ENCODE measurements around the gene THOP1. TPM values are rescaled to one million over a fixed set of nuclear protein-coding genes. Genes with fewer than 3 reads are reported as not detected.
A peak's percentile ranks its signal among the peaks of the same experiment; 100 is the strongest.

Gene THOP1
- total and polyA plus RNA-seq, 7 donors: 46.0 to 92.2 (median 59.0) TPM

GRCh38 chr19:2764945-2765344, 20.4 kb upstream of the THOP1 start:
- Histone ChIP-seq H3K27ac (no peak overlapping the region), H3K4me1 (peaks cover 7% of the 10 kb centered on the region), H3K4me3 (no peak overlapping the region), H3K36me3 (ENCODE audit: insufficient read depth in 1 of 2, low read depth in 1 of 2) (peaks cover 7 to 79% of the 10 kb centered on the region in 2 donors), H3K9me3 (no peaks in the 10 kb centered on the region), H3K27me3 (ENCODE audit: insufficient read depth in 3 of 3, low read length in 2 of 3) (no peaks in the 10 kb centered on the region)
- intact Hi-C loops (cut with DNase I): loop anchor here in 1 of 2 donors (5.0 kb wide), 1 partner anchor 33 kb away; no protein-coding TSS in a partner anchor
- TF ChIP-seq, protein P1, sequence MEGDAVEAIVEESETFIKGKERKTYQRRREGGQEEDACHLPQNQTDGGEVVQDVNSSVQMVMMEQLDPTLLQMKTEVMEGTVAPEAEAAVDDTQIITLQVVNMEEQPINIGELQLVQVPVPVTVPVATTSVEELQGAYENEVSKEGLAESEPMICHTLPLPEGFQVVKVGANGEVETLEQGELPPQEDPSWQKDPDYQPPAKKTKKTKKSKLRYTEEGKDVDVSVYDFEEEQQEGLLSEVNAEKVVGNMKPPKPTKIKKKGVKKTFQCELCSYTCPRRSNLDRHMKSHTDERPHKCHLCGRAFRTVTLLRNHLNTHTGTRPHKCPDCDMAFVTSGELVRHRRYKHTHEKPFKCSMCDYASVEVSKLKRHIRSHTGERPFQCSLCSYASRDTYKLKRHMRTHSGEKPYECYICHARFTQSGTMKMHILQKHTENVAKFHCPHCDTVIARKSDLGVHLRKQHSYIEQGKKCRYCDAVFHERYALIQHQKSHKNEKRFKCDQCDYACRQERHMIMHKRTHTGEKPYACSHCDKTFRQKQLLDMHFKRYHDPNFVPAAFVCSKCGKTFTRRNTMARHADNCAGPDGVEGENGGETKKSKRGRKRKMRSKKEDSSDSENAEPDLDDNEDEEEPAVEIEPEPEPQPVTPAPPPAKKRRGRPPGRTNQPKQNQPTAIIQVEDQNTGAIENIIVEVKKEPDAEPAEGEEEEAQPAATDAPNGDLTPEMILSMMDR (IDR thresholded peaks at IDR 0.05): no peak
- WGBS, 3 donors: 93 to 96% (median 95%) methylated on average over 21 of the region's 21 CpGs
- ATAC-seq (no peak), DNase-seq (no peak)

- TF ChIP-seq, protein P1 (IDR thresholded peaks at IDR 0.05): no peak
- no peak overlapping the region for H3K4me3 ChIP-seq
- no peaks in the 10 kb centered on the region for H3K9me3 ChIP-seq
- ATAC-seq: no peak
- intact Hi-C loops (cut with DNase I): loop anchor here in 1 of 2 donors (5.0 kb wide), 1 partner anchor 33 kb away; no protein-coding TSS in a partner anchor
- peaks cover 7 to 75% of the 10 kb centered on the region in 2 donors for H3K36me3 ChIP-seq (ENCODE audit: insufficient read depth in 1 of 2, low read depth in 1 of 2)
- no peak for DNase-seq
- no peaks in the 10 kb centered on the region for H3K27me3 ChIP-seq (ENCODE audit: insufficient read depth in 3 of 3, low read length in 2 of 3)
- H3K27ac ChIP-seq: no peak overlapping the region
- WGBS, 3 donors: 85 to 89% (median 89%) methylated on average over 15 of the region's 15 CpGs
- H3K4me1 ChIP-seq: peaks cover 12% of the 10 kb centered on the region
Observed at GRCh38 chr19:2765376-2765775, 19.9 kb upstream of the THOP1 start.

DNA sequence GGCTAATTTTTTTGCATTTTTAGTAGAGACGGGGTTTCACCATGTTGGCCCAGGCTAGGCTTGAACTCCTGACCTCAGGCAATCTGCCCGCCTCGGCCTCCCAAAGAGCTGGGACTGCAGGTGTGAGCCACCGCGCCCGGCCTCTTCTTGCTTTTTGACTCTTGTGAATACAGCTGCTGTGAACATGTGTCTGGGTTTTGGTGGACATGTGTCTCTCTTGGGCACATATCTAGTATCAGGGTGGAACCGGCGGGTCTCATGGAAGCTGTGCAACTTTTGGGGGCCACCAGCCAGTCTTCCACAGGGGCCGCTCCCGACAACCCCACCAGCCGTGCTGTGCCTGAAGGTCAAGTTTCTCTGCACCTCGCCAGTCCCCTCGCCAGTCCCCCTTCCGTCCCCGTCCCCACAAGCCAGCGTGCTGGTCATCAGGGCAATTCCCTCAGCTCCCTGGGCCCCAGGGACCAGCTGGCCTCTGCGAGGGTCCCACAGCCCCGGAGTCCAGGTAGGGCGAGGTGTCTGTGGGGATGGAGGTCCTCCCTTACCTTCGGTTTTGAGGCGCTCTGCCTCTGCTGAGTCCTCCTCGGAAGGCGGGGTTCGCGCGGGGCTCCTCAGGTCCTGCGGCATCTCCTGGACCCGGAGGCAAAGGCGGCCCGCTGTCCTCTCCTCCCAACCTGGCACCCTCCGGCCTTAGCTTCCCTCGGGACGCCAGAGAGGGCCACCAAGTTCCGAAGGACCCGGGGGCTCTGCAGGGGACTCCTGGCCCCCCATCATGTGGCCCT, 18.5 kb upstream of the THOP1 start:
- H3K4me1 ChIP-seq: peaks cover 26% of the 10 kb centered on the region
- intact Hi-C loops (cut with DNase I): loop anchor here in 1 of 2 donors (5.0 kb wide), 1 partner anchor 34 kb away; no protein-coding TSS in a partner anchor
- H3K9me3 ChIP-seq: no peaks in the 10 kb centered on the region
- H3K4me3 ChIP-seq: no peak overlapping the region
- H3K27me3 ChIP-seq (ENCODE audit: insufficient read depth in 3 of 3, low read length in 2 of 3): no peaks in the 10 kb centered on the region
- peaks cover 7 to 65% of the 10 kb centered on the region in 2 donors for H3K36me3 ChIP-seq (ENCODE audit: insufficient read depth in 1 of 2, low read depth in 1 of 2)
- WGBS, 3 donors: 93 to 94% (median 93%) methylated on average over 35 of the region's 35 CpGs
- no peak overlapping the region for H3K27ac ChIP-seq
- ATAC-seq (no peak), DNase-seq (no peak)
- TF ChIP-seq, protein P1 (IDR thresholded peaks at IDR 0.05): no peak

GRCh38 chr19:2767688-2768087, 17.6 kb upstream of the THOP1 start:
- Histone ChIP-seq H3K4me1 (peaks cover 33% of the 10 kb centered on the region), H3K36me3 (ENCODE audit: insufficient read depth in 1 of 2, low read depth in 1 of 2) (peaks cover 7 to 60% of the 10 kb centered on the region in 2 donors), H3K4me3 (no peak overlapping the region), H3K27me3 (ENCODE audit: insufficient read depth in 3 of 3, low read length in 2 of 3) (no peaks in the 10 kb centered on the region), H3K9me3 (no peaks in the 10 kb centered on the region), H3K27ac (no peak overlapping the region)
- TF ChIP-seq, protein P1 (IDR thresholded peaks at IDR 0.05): no peak
- no peak for ATAC-seq
- intact Hi-C loops (cut with DNase I): loop anchor here in 1 of 2 donors (5.0 kb wide), 1 partner anchor 35 kb away; no protein-coding TSS in a partner anchor
- WGBS, 3 donors: 92 to 93% (median 93%) methylated on average over 19 of the region's 19 CpGs
- DNase-seq: peak in 1 of 2 donors; percentile 42
